Right lobe of liver (tissue), 6 donors: Measurements from ENCODE around the gene GEMIN4. TPM values are rescaled to one million over a fixed set of nuclear protein-coding genes. Genes with fewer than 3 reads are reported as not detected.
"Not testable (repeated sequence)": the region's sequence is repeated elsewhere in the genome, so short reads cannot be mapped to it uniquely, and the experiment has no call there.

Source experiments
- ATAC-seq, 4 donors: fragments of 200-7000 bp; cut with Tn5 transposase; one replicate each; pipeline ENCODE4 v1.9.1; 2020; ENCODE audit warnings: mild to moderate bottlenecking in 4 of 4, moderate library complexity in 4 of 4
- DNase-seq, 3 donors: peaks; one replicate each; pipeline ENCODE4 v3.0.0-alpha.2; 2020
- H3K27ac ChIP-seq, 3 donors: fragments of 200-600 bp; one replicate each; pipeline ENCODE4 v1.8.0; 2022
- H3K27me3 ChIP-seq, 2 donors: fragments of 200-600 bp; one replicate each; pipeline ENCODE4 v1.8.0; 2022
- H3K36me3 ChIP-seq, 4 donors: fragments of 200-600 bp; sonication (generic) in 1 of 4; one replicate each; pipeline versions ENCODE4 v1.5.1 to v1.8.0; 2017 to 2022; ENCODE audit warnings: control low read depth in 1 of 4
- H3K4me1 ChIP-seq, 4 donors: fragments of 200-600 bp; sonication (generic) in 1 of 4; one replicate each; pipeline versions ENCODE4 v1.5.1 to v1.8.0; 2017 to 2022; ENCODE audit warnings: control low read depth in 1 of 4
- H3K4me3 ChIP-seq, 3 donors: fragments of 200-600 bp; one replicate each; pipeline ENCODE4 v1.8.0; 2022
- H3K9me3 ChIP-seq, 4 donors: fragments of 200-600 bp; sonication (generic) in 1 of 4; one replicate each; pipeline versions ENCODE4 v1.5.1 to v1.8.0; 2017 to 2022; ENCODE audit warnings: control low read depth in 1 of 4
- CTCF ChIP-seq, 4 donors: fragments of 200-600 bp in 3 of 4; fragments of 450-650 bp in 1 of 4; IDR thresholded peaks; one replicate each; pipeline versions ENCODE4 v1.5.1 to v1.8.0; 2016 to 2022; ENCODE audit warnings: antibody characterized with exemption in 4 of 4, mild to moderate bottlenecking in 2 of 4
- POLR2A ChIP-seq: fragments of 450-650 bp; IDR thresholded peaks from one replicate; pipeline ENCODE4 v1.6.1; 2017; ENCODE audit warnings: antibody characterized with exemption, mild to moderate bottlenecking
- WGBS: methylation state at CpG from one replicate; pipeline ENCODE4 v1.1.6; 2018; ENCODE audit warnings: low coverage, low lambda C conversion rate; ENCODE audit not compliant: insufficient coverage; ENCODE audit errors: missing lambda C conversion rate; 5-methylcytosine and 5-hydroxymethylcytosine counted together
- intact Hi-C, 2 donors: fragments of 100-400 bp; cut with DNase I; formaldehyde crosslinking; loops; one replicate each; pipeline versions ENCODE4 v1.11.2 to v1.14.1; 2022
- total RNA-seq, 6 experiments: library from RNA; depleted of rRNA in 2 of 6; stranded (reverse); fragments of >200 nt in 2 of 6; fragmentation: NEBNext Ultra II Directional in 3 of 6; extraction: Animal tissue kit (Norgen Biotek cat#: 25700) in 3 of 6; gene quantifications; one replicate each; pipeline versions ENCODE4 v1.1.0 to v1.2.4, GENCODE V29; 2016 to 2023
- donor health status: DM: no; HTN: yes; CAD: no.
- donor health status: DM: no; HTN: no; CAD: no.
- donor health status: DM: no; HTN: no; CAD: no.
- donor health status: DM: no; HTN: yes; CAD: no.
- donor health status: DM: no; HTN: yes; CAD: no.

Gene GEMIN4
- total RNA-seq, 6 experiments from 2014 or later, result 7.1 to 10.1 (median 8.0) TPM

GRCh38 chr17:700504-701094 is 51.5 kb downstream of the GEMIN4 start:
- Histone ChIP-seq H3K9me3 (no peaks in the 10 kb centered on the region), H3K27ac (no peak overlapping the region), H3K4me1 (peaks cover 0 to 4% (median 0%) of the 10 kb centered on the region in 4 donors), H3K36me3 (peaks cover 0 to 15% (median 3%) of the 10 kb centered on the region in 4 donors), H3K4me3 (no peak overlapping the region), H3K27me3 (no peaks in the 10 kb centered on the region)
- intact Hi-C loops, result no loop called here
- DNase-seq, result no peak
- 40% methylated on average over 1 of the region's 1 CpG for WGBS
- TF ChIP-seq CTCF (IDR thresholded peaks at IDR 0.05), result peak; percentile 65 to 73 (median 70)
- no peak for TF ChIP-seq POLR2A
- ATAC-seq, result peak; percentile 54 to 68 (median 64)

GRCh38 chr17:699345-699744 is 52.7 kb downstream of the GEMIN4 start:
- Histone ChIP-seq H3K36me3 (peaks cover 0 to 27% (median 8%) of the 10 kb centered on the region in 4 donors), H3K27ac (peak overlapping the region in 2 of 3 donors; percentile 6 to 7), H3K4me1 (peaks cover 0 to 4% (median 0%) of the 10 kb centered on the region in 4 donors), H3K27me3 (no peaks in the 10 kb centered on the region), H3K4me3 (no peak overlapping the region), H3K9me3 (no peaks in the 10 kb centered on the region)
- DNase-seq (no peak), ATAC-seq (peak; percentile 76 to 85 (median 82))
- 54% methylated on average over 7 of the region's 7 CpGs for WGBS
- intact Hi-C loops, result no loop called here
- TF ChIP-seq CTCF (IDR thresholded peaks at IDR 0.05) (no peak), POLR2A (no peak)

- intact Hi-C loops, H3K27ac ChIP-seq: not testable (repeated sequence)
Observed at GRCh38 chr17:698096-698495, 54.0 kb downstream of the GEMIN4 start.

GRCh38 chr17:697682-698081 is 54.4 kb downstream of the GEMIN4 start:
- peaks cover 0 to 4% (median 0%) of the 10 kb centered on the region in 4 donors for H3K4me1 ChIP-seq
- no peak for TF ChIP-seq POLR2A
- no peak for TF ChIP-seq CTCF (IDR thresholded peaks at IDR 0.05)
- H3K36me3 ChIP-seq, result peaks cover 0 to 39% (median 12%) of the 10 kb centered on the region in 4 donors
- no peak overlapping the region for H3K27ac ChIP-seq
- H3K9me3 ChIP-seq, result no peaks in the 10 kb centered on the region
- DNase-seq, result no peak
- intact Hi-C loops, result no loop called here
- WGBS, result 92% methylated on average over 8 of the region's 8 CpGs
- no peak for ATAC-seq
- H3K27me3 ChIP-seq, result no peaks in the 10 kb centered on the region
- H3K4me3 ChIP-seq, result no peak overlapping the region

More at GRCh38 chr17:698096-698495, 54.0 kb downstream of the GEMIN4 start:
- H3K4me3 ChIP-seq, DNase-seq, ATAC-seq, H3K27me3 ChIP-seq, H3K9me3 ChIP-seq, H3K4me1 ChIP-seq: not testable (repeated sequence)
- H3K36me3 ChIP-seq, result peaks cover 0 to 35% (median 12%) of the 10 kb centered on the region in 4 donors
- WGBS, result 50% methylated on average over 1 of the region's 2 CpGs

- ATAC-seq, result peak in 2 of 4 donors; percentile 23 to 37
- Histone ChIP-seq H3K4me1 (peaks cover 0 to 4% (median 0%) of the 10 kb centered on the region in 4 donors), H3K27ac (no peak overlapping the region), H3K4me3 (no peak overlapping the region), H3K36me3 (peaks cover 0 to 49% (median 12%) of the 10 kb centered on the region in 4 donors), H3K27me3 (no peaks in the 10 kb centered on the region), H3K9me3 (no peaks in the 10 kb centered on the region)
- DNase-seq, result no peak
- 31% methylated on average over 2 of the region's 2 CpGs for WGBS
- TF ChIP-seq CTCF (IDR thresholded peaks at IDR 0.05), result no peak
- no peak for TF ChIP-seq POLR2A
- intact Hi-C loops, result no loop called here
Observed at GRCh38 chr17:696369-696768, 55.7 kb downstream of the GEMIN4 start.
